ENCODE results near the gene ZBTB45.
"Not testable (repeated sequence)": the region's sequence is repeated elsewhere in the genome, so short reads cannot be mapped to it uniquely, and the experiment has no call there.

ZBTB45 gene

GRCh38 chr19:58554494-58555368 is 35.1 kb upstream of the ZBTB45 start, which contains the start of gene CHMP2A:
CHMP2A (minus strand) TSS chr19:58555105; CDS start chr19:58554212, 893 bp downstream.
- peak; percentile 95 to 97 for DNase-seq (ENCODE audit: low read depth in 1 of 2, low spot score in 1 of 2)

DNA sequence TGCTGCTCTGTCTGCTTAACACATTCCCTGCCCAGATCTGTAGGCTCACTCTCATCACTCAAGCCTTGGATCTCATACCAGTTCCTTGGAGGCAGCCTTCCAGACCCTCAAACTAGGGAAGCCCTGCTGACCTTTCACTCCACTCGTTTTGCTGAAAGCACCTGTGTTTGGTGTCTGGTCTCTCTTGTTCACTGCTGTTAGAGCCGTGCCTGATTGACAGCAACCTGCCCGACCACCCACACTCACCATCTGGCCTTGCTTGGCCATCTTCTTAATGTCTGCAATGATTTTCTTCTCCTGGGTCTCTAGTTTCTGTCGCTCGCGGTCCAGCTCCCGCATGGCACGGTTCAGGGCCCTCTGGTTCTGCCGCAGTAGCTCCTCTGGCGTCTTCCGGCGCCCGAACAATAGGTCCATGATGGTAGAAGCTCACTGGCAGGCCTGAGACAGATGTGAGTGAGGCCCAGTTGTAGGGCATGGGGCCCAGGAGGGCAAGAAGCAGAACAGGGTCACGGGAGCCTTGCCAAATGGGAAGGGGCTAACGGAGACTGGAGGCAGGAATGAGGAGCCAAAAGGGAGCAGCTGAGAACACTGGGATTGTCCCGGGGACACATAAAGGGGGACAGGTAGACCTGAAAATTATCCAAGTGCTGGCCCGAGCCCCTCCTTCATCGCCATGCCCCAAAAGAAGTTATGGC is 34.3 kb upstream of the ZBTB45 start:
- DNase-seq (ENCODE audit: low read depth in 1 of 2, low spot score in 1 of 2), result no peak

DNA sequence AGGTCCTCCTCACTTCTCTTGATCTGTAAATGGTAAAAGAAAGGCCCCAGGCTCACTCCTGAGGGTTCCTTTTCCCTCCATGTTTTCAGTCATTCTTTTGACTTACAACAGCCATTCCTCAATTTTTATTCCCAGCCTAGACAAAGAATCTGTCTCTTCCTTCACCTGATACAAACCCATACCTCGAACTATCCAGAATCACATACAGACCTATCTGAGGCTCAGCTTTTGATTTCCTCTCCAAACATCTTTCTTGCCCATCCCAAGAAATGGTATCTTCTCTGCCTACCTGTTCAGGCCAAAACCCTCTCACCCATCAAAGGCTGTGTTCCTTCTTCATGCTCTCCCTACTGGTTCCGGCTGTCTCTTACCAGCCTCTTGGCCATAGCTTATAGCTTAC is 33.0 kb upstream of the ZBTB45 start:
- no peak for DNase-seq (ENCODE audit: low read depth in 1 of 2, low spot score in 1 of 2)

DNA sequence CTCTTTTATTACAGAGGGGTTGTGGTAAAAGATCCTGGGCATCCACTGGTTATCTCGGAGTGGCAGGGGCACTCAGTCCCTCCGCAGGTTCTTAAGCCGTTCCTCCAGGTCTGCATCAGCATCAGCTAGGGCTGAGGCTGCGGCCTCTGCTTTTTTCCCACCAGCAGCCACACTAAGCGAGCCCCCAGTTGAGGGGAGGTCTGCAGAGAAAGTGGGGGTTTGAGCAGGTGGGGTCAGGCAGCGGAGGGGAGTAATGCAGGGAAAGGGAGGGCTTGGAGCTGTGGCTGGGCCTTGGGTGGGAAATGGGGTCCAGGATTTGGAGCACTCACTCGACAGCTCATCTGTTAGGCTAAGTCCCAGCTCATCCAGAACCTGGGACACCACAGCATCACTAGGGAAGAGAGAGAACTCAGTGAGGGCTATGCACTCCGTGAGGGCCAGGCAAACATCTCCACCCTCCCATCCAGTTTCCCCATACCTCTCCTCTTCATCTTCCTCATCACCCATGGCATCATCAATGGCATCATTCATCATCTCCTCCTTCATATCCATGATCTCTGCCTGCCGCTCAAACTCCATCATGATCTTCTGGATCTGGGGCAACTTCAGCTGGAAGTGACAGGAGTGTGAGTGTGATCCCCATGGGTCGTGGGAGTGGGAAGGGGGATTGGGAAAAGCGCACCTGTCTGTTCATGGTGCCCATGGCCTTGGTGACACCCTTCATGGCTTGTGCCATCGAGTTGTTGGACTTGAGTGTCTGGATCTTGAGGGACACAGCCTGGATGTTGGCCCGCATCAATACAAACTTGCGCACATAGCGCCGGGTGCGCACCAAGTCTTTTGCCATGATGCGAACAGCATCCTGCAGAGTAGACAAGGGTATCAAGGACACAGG is 32.2 kb upstream of the ZBTB45 start:
- no peak for DNase-seq (ENCODE audit: low read depth in 1 of 2, low spot score in 1 of 2)

- DNase-seq (ENCODE audit: low read depth in 1 of 2, low spot score in 1 of 2), result no peak
Measured at GRCh38 chr19:58551123-58551497, 31.5 kb upstream of the ZBTB45 start.

DNA sequence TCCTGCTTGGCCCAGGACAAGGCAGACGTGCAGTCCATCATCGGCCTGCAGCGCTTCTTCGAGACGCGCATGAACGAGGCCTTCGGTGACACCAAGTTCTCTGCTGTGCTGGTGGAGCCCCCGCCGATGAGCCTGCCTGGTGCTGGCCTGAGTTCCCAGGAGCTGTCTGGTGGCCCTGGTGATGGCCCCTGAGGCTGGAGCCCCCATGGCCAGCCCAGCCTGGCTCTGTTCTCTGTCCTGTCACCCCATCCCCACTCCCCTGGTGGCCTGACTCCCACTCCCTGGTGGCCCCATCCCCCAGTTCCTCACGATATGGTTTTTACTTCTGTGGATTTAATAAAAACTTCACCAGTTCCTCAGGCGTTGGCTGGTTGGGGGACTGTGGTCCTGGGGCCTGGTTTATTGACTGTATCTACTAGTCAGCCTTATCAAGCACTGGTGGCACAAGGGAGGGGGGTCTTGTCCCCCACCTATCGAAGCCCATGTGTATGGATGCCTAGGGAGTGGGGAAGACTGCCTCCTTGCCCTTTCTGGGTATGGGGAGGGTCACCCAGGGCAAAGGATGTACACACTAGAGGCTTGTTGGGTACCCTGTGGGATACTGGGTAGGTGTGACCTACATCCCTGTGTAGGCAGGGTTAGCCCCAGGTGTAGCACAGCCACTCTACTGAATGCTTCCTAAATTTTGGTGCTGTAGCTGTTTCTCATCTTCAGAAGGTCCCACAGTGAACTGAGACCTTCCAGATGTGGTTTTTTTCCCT is 30.9 kb upstream of the ZBTB45 start:
- no peak for DNase-seq (ENCODE audit: low read depth in 1 of 2, low spot score in 1 of 2)

GRCh38 chr19:58549664-58550361 is 30.2 kb upstream of the ZBTB45 start:
- no peak for DNase-seq (ENCODE audit: low read depth in 1 of 2, low spot score in 1 of 2)

DNA sequence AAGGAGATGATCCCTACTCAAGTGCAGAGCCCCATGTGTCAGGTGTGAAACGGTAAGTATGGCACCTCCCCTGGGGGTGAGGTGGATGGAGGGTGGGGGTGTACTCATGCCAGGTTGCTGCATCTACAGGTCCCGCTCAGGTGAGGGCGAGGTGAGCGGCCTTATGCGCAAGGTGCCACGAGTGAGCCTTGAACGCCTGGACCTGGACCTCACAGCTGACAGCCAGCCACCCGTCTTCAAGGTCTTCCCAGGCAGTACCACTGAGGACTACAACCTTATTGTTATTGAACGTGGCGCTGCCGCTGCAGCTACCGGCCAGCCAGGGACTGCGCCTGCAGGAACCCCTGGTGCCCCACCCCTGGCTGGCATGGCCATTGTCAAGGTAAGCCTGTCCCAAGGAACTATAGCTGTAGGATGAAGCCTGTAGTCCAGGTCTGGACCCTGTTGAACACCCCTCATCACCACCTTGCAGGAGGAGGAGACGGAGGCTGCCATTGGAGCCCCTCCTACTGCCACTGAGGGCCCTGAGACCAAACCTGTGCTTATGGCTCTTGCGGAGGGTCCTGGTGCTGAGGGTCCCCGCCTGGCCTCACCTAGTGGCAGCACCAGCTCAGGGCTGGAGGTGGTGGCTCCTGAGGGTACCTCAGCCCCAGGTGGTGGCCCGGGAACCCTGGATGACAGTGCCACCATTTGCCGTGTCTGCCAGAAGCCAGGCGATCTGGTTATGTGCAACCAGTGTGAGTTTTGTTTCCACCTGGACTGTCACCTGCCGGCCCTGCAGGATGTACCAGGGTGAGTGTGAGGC is 29.5 kb upstream of the ZBTB45 start:
- no peak for DNase-seq (ENCODE audit: low read depth in 1 of 2, low spot score in 1 of 2)

GRCh38 chr19:58547323-58548312 is 28.0 kb upstream of the ZBTB45 start:
- DNase-seq (ENCODE audit: low read depth in 1 of 2, low spot score in 1 of 2), result no peak

DNA sequence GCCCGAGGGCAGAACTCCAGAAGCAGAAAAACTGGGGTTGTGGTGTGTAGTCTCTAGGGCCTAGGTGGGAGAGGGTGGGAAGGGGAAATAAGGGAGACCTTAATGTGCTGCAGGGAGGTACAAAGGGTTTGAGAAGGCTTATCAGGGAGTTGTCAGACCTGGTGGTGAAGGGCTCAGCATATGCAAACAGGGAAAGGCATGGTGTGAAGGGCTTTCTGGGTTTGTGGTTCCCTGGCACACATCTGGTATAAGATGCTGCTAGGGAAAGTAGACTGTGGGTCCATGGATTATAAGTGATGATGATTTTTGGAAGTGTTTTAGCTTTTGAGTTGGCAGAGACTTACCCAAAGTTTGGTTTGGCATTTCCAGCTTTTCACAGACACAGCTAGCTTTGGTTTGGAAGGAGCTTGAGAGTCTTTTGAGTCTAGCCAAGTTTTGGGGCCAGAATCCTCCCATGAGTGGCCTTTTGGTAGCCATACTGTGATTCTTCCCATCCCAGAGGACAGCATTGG is 26.5 kb upstream of the ZBTB45 start:
- no peak for DNase-seq (ENCODE audit: low read depth in 1 of 2, low spot score in 1 of 2)

DNA sequence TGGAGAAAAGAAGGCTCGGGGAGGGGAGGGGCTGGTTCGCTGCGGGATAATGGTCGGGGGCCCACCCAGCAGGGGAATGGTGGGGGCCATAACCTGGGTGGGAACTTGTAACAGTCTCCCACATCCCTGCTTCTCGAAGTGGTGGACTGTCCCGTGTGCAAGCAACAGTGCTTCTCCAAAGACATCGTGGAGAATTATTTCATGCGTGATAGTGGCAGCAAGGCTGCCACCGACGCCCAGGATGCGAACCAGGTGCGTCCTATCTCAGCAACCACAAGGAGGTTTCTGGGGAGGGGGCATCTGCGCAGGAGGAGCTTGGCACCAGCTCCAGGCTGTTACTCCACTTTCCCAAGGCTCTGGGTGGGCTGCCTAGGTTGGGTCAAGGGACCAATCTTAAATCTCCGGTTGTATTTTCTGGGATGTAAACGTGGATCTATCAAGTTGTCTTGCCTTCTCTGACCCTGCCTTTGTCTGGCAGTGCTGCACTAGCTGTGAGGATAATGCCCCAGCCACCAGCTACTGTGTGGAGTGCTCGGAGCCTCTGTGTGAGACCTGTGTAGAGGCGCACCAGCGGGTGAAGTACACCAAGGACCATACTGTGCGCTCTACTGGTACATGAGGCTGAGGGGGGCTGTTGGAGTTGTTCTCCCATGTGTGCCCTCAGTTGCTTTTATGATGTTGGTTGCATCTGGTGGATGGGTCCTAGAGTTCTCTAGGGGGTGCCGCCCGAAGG is 25.8 kb upstream of the ZBTB45 start:
- no peak for DNase-seq (ENCODE audit: low read depth in 1 of 2, low spot score in 1 of 2)

GRCh38 chr19:58544591-58545285 is 25.1 kb upstream of the ZBTB45 start:
- DNase-seq (ENCODE audit: low read depth in 1 of 2, low spot score in 1 of 2), result peak; percentile 70 to 74

DNA sequence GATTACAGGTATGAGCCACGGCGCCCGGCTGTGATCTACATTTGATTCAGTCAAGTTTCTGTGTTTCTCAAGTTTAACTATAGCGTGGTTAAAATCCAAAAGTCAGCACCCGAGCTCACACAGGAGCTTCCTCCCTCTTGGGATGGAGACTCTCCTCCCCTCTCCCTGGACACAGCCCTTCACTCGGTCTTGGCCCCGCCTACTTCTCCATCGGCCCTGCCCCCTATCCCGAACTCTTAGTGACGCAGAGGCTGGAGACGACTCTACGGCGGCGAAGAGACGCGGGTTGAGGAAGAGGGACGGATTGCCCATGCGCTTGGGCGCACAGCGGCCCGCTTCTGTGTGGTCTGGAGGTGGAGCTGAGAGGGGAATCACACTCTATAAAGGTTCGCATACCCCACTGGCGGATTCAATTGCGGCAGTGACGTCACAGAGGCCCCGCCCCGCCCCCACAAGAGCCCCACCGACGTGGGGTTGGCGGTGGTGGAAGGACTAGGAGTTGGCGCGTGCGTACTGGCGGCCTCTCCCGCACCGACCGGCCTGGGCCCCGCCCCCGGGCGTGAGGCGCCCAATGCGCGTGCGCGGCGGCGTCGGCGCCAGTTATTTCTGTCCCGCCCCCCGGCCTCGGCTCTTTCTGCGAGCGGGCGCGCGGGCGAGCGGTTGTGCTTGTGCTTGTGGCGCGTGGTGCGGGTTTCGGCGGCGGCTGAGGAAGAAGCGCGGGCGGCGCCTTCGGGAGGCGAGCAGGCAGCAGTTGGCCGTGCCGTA is 24.4 kb upstream of the ZBTB45 start, which contains the start of gene TRIM28:
Gene TRIM28, plus strand, starts transcription at position 239 of the 765 bp plus-strand sequence. CDS start 694 bp downstream, outside the sequence.
- DNase-seq (ENCODE audit: low read depth in 1 of 2, low spot score in 1 of 2), result peak; percentile 100

GRCh38 chr19:58542641-58543372 is 23.2 kb upstream of the ZBTB45 start:
- not testable (repeated sequence) for DNase-seq (ENCODE audit: low read depth in 1 of 2, low spot score in 1 of 2)

GRCh38 chr19:58539169-58539559 is 19.6 kb upstream of the ZBTB45 start:
- DNase-seq (ENCODE audit: low read depth in 1 of 2, low spot score in 1 of 2), result not testable (repeated sequence)

All from stimulated activated CD4-positive, alpha-beta T cell treated with anti-CD3 and anti-CD28 coated beads, Interleukin-15, amount 100 ng/mL, for 1 hour (primary cell).